ENCODE data around the gene APBA1.

Gene APBA1

GRCh38 chr9:69696802-69697201, 24.6 kb upstream of the APBA1 start:
- TF ChIP-seq CTCF (conservative IDR thresholded peaks at IDR 0.05), result no peak

GRCh38 chr9:69689991-69690538, 17.9 kb upstream of the APBA1 start:
- no peak overlapping the region for H3K27ac ChIP-seq
- TF ChIP-seq CTCF (conservative IDR thresholded peaks at IDR 0.05) (no peak), ZFX (IDR thresholded peaks at IDR 0.05) (no peak)

More at GRCh38 chr9:69696802-69697201, 24.6 kb upstream of the APBA1 start:
- no peak overlapping the region for H3K27ac ChIP-seq

GRCh38 chr9:69683927-69684326, 11.8 kb upstream of the APBA1 start:
- TF ChIP-seq ZFX (IDR thresholded peaks at IDR 0.05), result no peak
- TF ChIP-seq CTCF (conservative IDR thresholded peaks at IDR 0.05), result no peak
- no peak overlapping the region for H3K27ac ChIP-seq

GRCh38 chr9:69678843-69679538, 6.8 kb upstream of the APBA1 start:
- no peak overlapping the region for H3K27ac ChIP-seq

GRCh38 chr9:69677931-69678330, 5.8 kb upstream of the APBA1 start:
- TF ChIP-seq ZFX (IDR thresholded peaks at IDR 0.05) (no peak), CTCF (conservative IDR thresholded peaks at IDR 0.05) (no peak)
- H3K27ac ChIP-seq, result no peak overlapping the region

More at GRCh38 chr9:69678843-69679538, 6.8 kb upstream of the APBA1 start:
- TF ChIP-seq ZFX (IDR thresholded peaks at IDR 0.05) (no peak), CTCF (conservative IDR thresholded peaks at IDR 0.05) (no peak)

GRCh38 chr9:69675563-69675962, 3.4 kb upstream of the APBA1 start:
- H3K27ac ChIP-seq, result no peak overlapping the region
- TF ChIP-seq CTCF (conservative IDR thresholded peaks at IDR 0.05) (no peak), ZFX (IDR thresholded peaks at IDR 0.05) (no peak)

GRCh38 chr9:69674716-69675438, 2.7 kb upstream of the APBA1 start:
- TF ChIP-seq CTCF (conservative IDR thresholded peaks at IDR 0.05) (no peak), ZFX (IDR thresholded peaks at IDR 0.05) (no peak)
- no peak overlapping the region for H3K27ac ChIP-seq

All from C4-2B (cell line).